NB4 (cell line): ENCODE measurements around the gene CAPN10.

Experiments used
- CTCF ChIP-seq: IDR thresholded peaks from one replicate; pipeline ENCODE4 v1.5.1; 2012; ENCODE audit warnings: low read depth, low read length
- MAX ChIP-seq: IDR thresholded peaks from 2 replicates; pipeline ENCODE4 v1.6.1; 2011; ENCODE audit warnings: low read depth, low read length
- MYC ChIP-seq: IDR thresholded peaks from 2 replicates; pipeline ENCODE4 v1.6.1; 2011; ENCODE audit warnings: low read depth, low read length
- POLR2A ChIP-seq: IDR thresholded peaks from 2 replicates; pipeline ENCODE4 v1.6.1; 2011; ENCODE audit warnings: mild to moderate bottlenecking; ENCODE audit not compliant: insufficient read length; ENCODE audit errors: extremely low read depth

GRCh38 chr2:240601061-240601830 lies 14.7 kb downstream of the CAPN10 start:
- no peak for TF ChIP-seq POLR2A
- no peak for TF ChIP-seq CTCF
- TF ChIP-seq MAX: no peak
- TF ChIP-seq MYC: no peak
